CD14-positive monocyte (primary cell): ENCODE measurements around the gene TMCO4. TPM values are rescaled to one million over a fixed set of nuclear protein-coding genes. Genes with fewer than 3 reads are reported as not detected.

ENCODE experiments used
- DNase-seq, 3 donors: peaks; one replicate each; pipeline ENCODE4 v3.0.0-alpha.2; 2011 to 2022
- H2AFZ ChIP-seq: 2 replicates; pipeline ENCODE4 v1.6.0; 2012; ENCODE audit warnings: mild to moderate bottlenecking, low read depth, low read length, inconsistent platforms; ENCODE audit not compliant: insufficient read depth, poor library complexity, severe bottlenecking
- H3K27ac ChIP-seq, 2 donors: 1 replicate in 1 of 2; 2 replicates in 1 of 2; pipeline ENCODE4 v1.5.1; 2012 to 2013; ENCODE audit warnings: low read length in 2 of 2, control low read depth in 1 of 2, inconsistent platforms in 1 of 2, low read depth in 1 of 2, mild to moderate bottlenecking in 1 of 2
- H3K27me3 ChIP-seq, 2 donors: one replicate each; pipeline versions ENCODE4 v1.6.0 to v1.6.1; 2011 to 2013; ENCODE audit warnings: low read length in 2 of 2; ENCODE audit not compliant: control insufficient read depth in 2 of 2, insufficient read depth in 2 of 2
- H3K36me3 ChIP-seq, 2 donors: replicated peaks in 1 of 2; 1 replicate in 1 of 2; 2 replicates in 1 of 2; pipeline versions ENCODE4 v1.5.1 to v1.6.1; 2012 to 2013; ENCODE audit warnings: low read length in 2 of 2, control low read depth in 1 of 2, inconsistent platforms in 1 of 2, mild to moderate bottlenecking in 1 of 2; ENCODE audit not compliant: insufficient read depth in 2 of 2, control insufficient read depth in 1 of 2
- H3K4me1 ChIP-seq, 2 donors: 1 replicate in 1 of 2; 2 replicates in 1 of 2; pipeline versions ENCODE4 v1.5.1 to v1.6.1; 2012 to 2013; ENCODE audit warnings: low read length in 2 of 2, control low read depth in 1 of 2, inconsistent platforms in 1 of 2, mild to moderate bottlenecking in 1 of 2, moderate library complexity in 1 of 2; ENCODE audit not compliant: insufficient read depth in 2 of 2, control insufficient read depth in 1 of 2
- H3K4me2 ChIP-seq: replicated peaks from 2 replicates; pipeline ENCODE3; 2012; ENCODE audit warnings: low read length, moderate library complexity, mild to moderate bottlenecking; ENCODE audit not compliant: poor library complexity, severe bottlenecking; ENCODE audit errors: extremely low read depth
- H3K4me3 ChIP-seq, 3 experiments: fragments of 200-600 bp in 1 of 3; sonication (generic) in 1 of 3; replicated peaks in 1 of 3; 1 replicate in 2 of 3; 2 replicates in 1 of 3; pipeline ENCODE4 v1.5.1; 2011 to 2013; ENCODE audit warnings: low read length in 3 of 3, mild to moderate bottlenecking in 3 of 3, control low read depth in 2 of 3, low read depth in 2 of 3, inconsistent platforms in 1 of 3, moderate library complexity in 1 of 3
- H3K79me2 ChIP-seq: 2 replicates; pipeline ENCODE4 v1.6.0; 2012; ENCODE audit warnings: mild to moderate bottlenecking, control low read depth, inconsistent platforms, low read length, moderate library complexity; ENCODE audit not compliant: insufficient read depth
- H3K9ac ChIP-seq: 2 replicates; pipeline ENCODE4 v1.6.0; 2017; ENCODE audit warnings: low read length, mild to moderate bottlenecking; ENCODE audit not compliant: insufficient read depth, poor library complexity, severe bottlenecking
- H3K9me3 ChIP-seq, 2 donors: replicated peaks in 1 of 2; 1 replicate in 1 of 2; 2 replicates in 1 of 2; pipeline versions ENCODE4 v1.5.1 to v1.6.1; 2012 to 2013; ENCODE audit warnings: low read length in 2 of 2, control low read depth in 1 of 2; ENCODE audit not compliant: control insufficient read depth in 1 of 2, insufficient read depth in 1 of 2
- H4K20me1 ChIP-seq: 2 replicates; pipeline ENCODE4 v1.6.0; 2012; ENCODE audit warnings: mild to moderate bottlenecking, low read length, control low read depth, moderate library complexity; ENCODE audit not compliant: insufficient read depth
- H3K27ac Mint-ChIP-seq, 7 donors: one replicate each; pipeline ENCODE4 v1.8.0; 2020; ENCODE audit warnings: mild to moderate bottlenecking in 7 of 7, mixed read lengths in 7 of 7, moderate library complexity in 6 of 7, inconsistent platforms in 2 of 7
- H3K27me3 Mint-ChIP-seq, 3 donors: one replicate each; pipeline ENCODE4 v1.8.0; 2021 to 2022; ENCODE audit warnings: low read depth in 3 of 3, mild to moderate bottlenecking in 3 of 3, mixed read lengths in 3 of 3, moderate library complexity in 3 of 3, inconsistent platforms in 1 of 3
- H3K36me3 Mint-ChIP-seq, 2 donors: one replicate each; pipeline ENCODE4 v1.8.0; 2020; ENCODE audit warnings: mixed read lengths in 2 of 2, inconsistent platforms in 1 of 2, mild to moderate bottlenecking in 1 of 2
- H3K4me1 Mint-ChIP-seq: one replicate; pipeline ENCODE4 v1.8.0; 2020; ENCODE audit warnings: mild to moderate bottlenecking, mixed read lengths
- H3K4me3 Mint-ChIP-seq, 2 donors: one replicate each; pipeline ENCODE4 v1.8.0; 2020; ENCODE audit warnings: mild to moderate bottlenecking in 2 of 2, mixed read lengths in 2 of 2, moderate library complexity in 1 of 2
- H3K9me3 Mint-ChIP-seq, 7 donors: one replicate each; pipeline ENCODE4 v1.8.0; 2020 to 2022; ENCODE audit warnings: mixed read lengths in 7 of 7, mild to moderate bottlenecking in 6 of 7, moderate library complexity in 6 of 7, inconsistent platforms in 2 of 7
- WGBS: methylation state at CpG from one replicate; pipeline ENCODE4 v1.1.5; 2013; ENCODE audit warnings: missing lambda C conversion rate; ENCODE audit not compliant: insufficient coverage; 5-methylcytosine and 5-hydroxymethylcytosine counted together
- intact Hi-C, 2 donors: fragments of 100-400 bp; cut with micrococcal nuclease; formaldehyde crosslinking; loops; one replicate each; pipeline versions ENCODE4 v1.15.0 to v1.15.1; 2023
- polyA plus RNA-seq, 3 donors: library from polyadenylated mRNA; depleted of rRNA in 1 of 3; unstranded in 2 of 3; stranded (reverse) in 1 of 3; fragments of 300-500 nt in 2 of 3; fragments of >200 nt in 1 of 3; fragmentation: Illumina TruSeq in 2 of 3; gene quantifications; 1 replicate in 2 of 3; 2 replicates in 1 of 3; pipeline ENCODE4 v1.2.3, GENCODE V29; 2012 to 2021
- TF ChIP-seq, protein P1 (sequence below): fragments of 200-600 bp; IDR thresholded peaks from one replicate; pipeline ENCODE4 v1.8.0; 2022; ENCODE audit warnings: antibody characterized with exemption, mild to moderate bottlenecking

Gene TMCO4
- polyA plus RNA-seq, 3 donors, result 6.9 to 10.1 (median 7.9) TPM

DNA sequence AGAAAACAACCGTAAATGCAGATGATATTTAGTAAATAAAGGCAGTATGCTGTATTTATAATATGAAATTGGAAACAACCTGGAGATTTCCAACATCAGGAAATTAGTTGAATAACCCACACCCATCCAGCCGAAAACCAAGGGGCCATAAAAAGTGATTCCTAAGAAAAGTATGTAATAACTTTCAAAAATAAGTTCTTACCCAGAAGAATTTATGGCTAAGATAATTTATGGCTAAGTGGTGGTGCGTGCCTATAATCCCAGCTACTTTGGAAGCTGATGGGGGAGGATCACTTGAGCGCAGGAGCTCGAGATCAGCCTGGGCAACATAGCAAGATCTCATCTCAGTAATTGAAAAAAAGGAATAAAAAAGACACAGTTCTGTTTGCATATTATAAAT is 43.2 kb downstream of the TMCO4 start:
- TF ChIP-seq, protein P1, sequence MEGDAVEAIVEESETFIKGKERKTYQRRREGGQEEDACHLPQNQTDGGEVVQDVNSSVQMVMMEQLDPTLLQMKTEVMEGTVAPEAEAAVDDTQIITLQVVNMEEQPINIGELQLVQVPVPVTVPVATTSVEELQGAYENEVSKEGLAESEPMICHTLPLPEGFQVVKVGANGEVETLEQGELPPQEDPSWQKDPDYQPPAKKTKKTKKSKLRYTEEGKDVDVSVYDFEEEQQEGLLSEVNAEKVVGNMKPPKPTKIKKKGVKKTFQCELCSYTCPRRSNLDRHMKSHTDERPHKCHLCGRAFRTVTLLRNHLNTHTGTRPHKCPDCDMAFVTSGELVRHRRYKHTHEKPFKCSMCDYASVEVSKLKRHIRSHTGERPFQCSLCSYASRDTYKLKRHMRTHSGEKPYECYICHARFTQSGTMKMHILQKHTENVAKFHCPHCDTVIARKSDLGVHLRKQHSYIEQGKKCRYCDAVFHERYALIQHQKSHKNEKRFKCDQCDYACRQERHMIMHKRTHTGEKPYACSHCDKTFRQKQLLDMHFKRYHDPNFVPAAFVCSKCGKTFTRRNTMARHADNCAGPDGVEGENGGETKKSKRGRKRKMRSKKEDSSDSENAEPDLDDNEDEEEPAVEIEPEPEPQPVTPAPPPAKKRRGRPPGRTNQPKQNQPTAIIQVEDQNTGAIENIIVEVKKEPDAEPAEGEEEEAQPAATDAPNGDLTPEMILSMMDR, result no peak
- Histone ChIP-seq H4K20me1 (no peaks in the 10 kb centered on the region), H3K4me3 (no peak overlapping the region), H3K4me1 (no peaks in the 10 kb centered on the region), H3K36me3 (peaks cover 12 to 35% of the 10 kb centered on the region in 2 donors), H2AFZ (no peak overlapping the region), H3K9ac (no peak overlapping the region), H3K27ac (no peak overlapping the region), H3K79me2 (no peaks in the 10 kb centered on the region), H3K27me3 (no peaks in the 10 kb centered on the region), H3K9me3 (no peaks in the 10 kb centered on the region), H3K4me2 (no peak overlapping the region)
- Mint-ChIP-seq H3K4me1 (no peaks in the 10 kb centered on the region), H3K27me3 (peaks cover 0 to 2% (median 0%) of the 10 kb centered on the region in 3 donors), H3K36me3 (peaks cover 30 to 50% of the 10 kb centered on the region in 2 donors), H3K4me3 (no peak overlapping the region), H3K27ac (no peak overlapping the region), H3K9me3 (peaks cover 0 to 2% (median 0%) of the 10 kb centered on the region in 7 donors)
- WGBS, result no CpG with 5 or more reads among the region's 5 CpGs
- intact Hi-C loops, result no loop called here
- DNase-seq, result no peak

DNA sequence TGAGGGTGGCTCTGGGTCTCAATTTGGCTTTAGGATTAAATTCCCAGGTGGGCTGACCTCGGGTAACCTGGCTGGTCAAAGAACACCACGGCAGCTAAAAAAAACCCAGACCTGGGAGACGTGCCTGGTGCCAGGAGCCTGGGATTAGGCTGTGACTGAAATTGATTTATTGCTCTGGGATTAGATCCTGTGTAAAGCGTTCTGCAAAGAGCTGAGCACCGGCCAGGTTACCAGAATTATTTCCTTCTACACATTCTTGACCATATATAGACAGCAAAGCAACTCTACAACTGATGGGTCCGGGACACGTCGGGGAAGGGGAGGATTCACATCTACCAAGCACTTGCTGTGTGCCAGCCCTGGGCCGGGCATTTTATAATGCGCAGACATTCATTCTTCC is 45.2 kb downstream of the TMCO4 start:
- Mint-ChIP-seq H3K27me3 (peaks cover 0 to 4% (median 0%) of the 10 kb centered on the region in 3 donors), H3K36me3 (peaks cover 41 to 58% of the 10 kb centered on the region in 2 donors), H3K9me3 (peaks cover 0 to 2% (median 0%) of the 10 kb centered on the region in 7 donors), H3K4me3 (no peak overlapping the region), H3K4me1 (no peaks in the 10 kb centered on the region), H3K27ac (no peak overlapping the region)
- Histone ChIP-seq H3K36me3 (peaks cover 12 to 54% of the 10 kb centered on the region in 2 donors), H3K79me2 (no peaks in the 10 kb centered on the region), H3K9ac (no peak overlapping the region), H3K9me3 (no peaks in the 10 kb centered on the region), H4K20me1 (no peaks in the 10 kb centered on the region), H3K4me1 (no peaks in the 10 kb centered on the region), H3K27me3 (no peaks in the 10 kb centered on the region), H3K4me2 (no peak overlapping the region), H3K4me3 (no peak overlapping the region), H2AFZ (no peak overlapping the region), H3K27ac (no peak overlapping the region)
- DNase-seq, result no peak
- intact Hi-C loops, result no loop called here
- 97% methylated on average over 4 of the region's 10 CpGs for WGBS
- TF ChIP-seq, protein P1, result no peak
